Measurements from ENCODE around the gene FOXO3B.
"Not testable (repeated sequence)": the region's sequence is repeated elsewhere in the genome, so short reads cannot be mapped to it uniquely, and the experiment has no call there.

- TF ChIP-seq POLR2A (IDR thresholded peaks at IDR 0.05; ENCODE audit: low read length); GATA1 (IDR thresholded peaks at IDR 0.05; ENCODE audit: low read depth, low read length): not testable (repeated sequence)
These were observed 4.7 kb downstream of the FOXO3B start for GRCh38 chr17:18677381-18677780.
